Muscle of arm (tissue), 14 donors: ENCODE data around the gene MIPEP. TPM values are rescaled to one million over a fixed set of nuclear protein-coding genes. Genes with fewer than 3 reads are reported as not detected.
A peak's percentile ranks its signal among the peaks of the same experiment; 100 is the strongest.
"Not testable (repeated sequence)": the region's sequence is repeated elsewhere in the genome, so short reads cannot be mapped to it uniquely, and the experiment has no call there.

Experiments used
- DNase-seq: peaks from one replicate; pipeline ENCODE4 v3.0.0-alpha.2; 2013
- long read RNA-seq, 11 donors: transcript quantifications; one replicate each; lab custom pipeline, GENCODE V29; 2026
- polyA plus RNA-seq, 12 donors: library from polyadenylated mRNA; unstranded; fragments of 120-200 nt; gene quantifications; one replicate each; pipeline ENCODE4 v1.2.1, GENCODE V29; 2013; ENCODE audit not compliant: insufficient read length in 12 of 12

MIPEP gene
- polyA plus RNA-seq = 10 to 100 TPM in 3 of 12 donors, 1 to 10 TPM in 8, not detected in 1; 6.6 to 15.1 (median 8.8) TPM
- long read RNA-seq, donor 1, transcript MIPEP-203 (2 exons, 543 nt) = major isoform, 9 of 18 reads
- long read RNA-seq, donor 1, partial matches to known transcripts = 8 of 18 reads
- long read RNA-seq, donor 1, other reads (novel, unspliced or antisense) = 0 of 18 reads
- long read RNA-seq, donor 2, partial matches to known transcripts = 0 of 3 reads
- long read RNA-seq, donor 2, other reads (novel, unspliced or antisense) = 0 of 3 reads
- long read RNA-seq, donor 3, partial matches to known transcripts = 0 of 7 reads
- long read RNA-seq, donor 3, other reads (novel, unspliced or antisense) = 0 of 7 reads
- long read RNA-seq, donor 4, partial matches to known transcripts = 0 of 4 reads
- long read RNA-seq, donor 4, other reads (novel, unspliced or antisense) = 0 of 4 reads
- long read RNA-seq, donor 5, partial matches to known transcripts = 6 of 9 reads
- long read RNA-seq, donor 5, other reads (novel, unspliced or antisense) = 0 of 9 reads
- long read RNA-seq, donor 6, partial matches to known transcripts = 0 of 4 reads
- long read RNA-seq, donor 6, other reads (novel, unspliced or antisense) = 0 of 4 reads
- long read RNA-seq, donor 7, partial matches to known transcripts = 5 of 5 reads
- long read RNA-seq, donor 7, other reads (novel, unspliced or antisense) = 0 of 5 reads
- long read RNA-seq, donor 8, transcript MIPEP-201 (19 exons, 2,400 nt) = major isoform, 6 of 14 reads
- long read RNA-seq, donor 8, partial matches to known transcripts = 5 of 14 reads
- long read RNA-seq, donor 8, other reads (novel, unspliced or antisense) = 0 of 14 reads
- long read RNA-seq, donor 9, partial matches to known transcripts = 0 of 3 reads
- long read RNA-seq, donor 9, other reads (novel, unspliced or antisense) = 0 of 3 reads
- long read RNA-seq, donor 10, partial matches to known transcripts = 5 of 9 reads
- long read RNA-seq, donor 10, other reads (novel, unspliced or antisense) = 0 of 9 reads
- long read RNA-seq, donor 11, partial matches to known transcripts = 0 of 1 reads
- long read RNA-seq, donor 11, other reads (novel, unspliced or antisense) = 0 of 1 reads

- peak; percentile 96 for DNase-seq
Measured at GRCh38 chr13:23888658-23889614, at the start of gene MIPEP. TSS of gene MIPEP (minus strand) at chr13:23889400. CDS start at chr13:23889320, 80 bp downstream.

GRCh38 chr13:23934520-23934919 lies 45.3 kb upstream of the MIPEP start:
- peak; percentile 51 for DNase-seq

- no peak for DNase-seq
Measured at GRCh38 chr13:23928985-23929384, 39.8 kb upstream of the MIPEP start.

- no peak for DNase-seq
Measured at GRCh38 chr13:23923031-23923430, 33.8 kb upstream of the MIPEP start.

- no peak for DNase-seq
Measured at GRCh38 chr13:23922005-23922932, 33.1 kb upstream of the MIPEP start.

- DNase-seq = no peak
Measured at GRCh38 chr13:23921451-23921888, 32.3 kb upstream of the MIPEP start.

- no peak for DNase-seq
Measured at GRCh38 chr13:23919006-23919405, 29.8 kb upstream of the MIPEP start.

- DNase-seq = no peak
Measured at GRCh38 chr13:23918208-23918607, 29.0 kb upstream of the MIPEP start.

- DNase-seq = no peak
Measured at GRCh38 chr13:23915308-23915707, 26.1 kb upstream of the MIPEP start.

- no peak for DNase-seq
Measured at GRCh38 chr13:23912469-23912868, 23.3 kb upstream of the MIPEP start.

GRCh38 chr13:23909606-23910005 lies 20.4 kb upstream of the MIPEP start:
- DNase-seq = no peak

GRCh38 chr13:23905766-23906165 lies 16.6 kb upstream of the MIPEP start:
- no peak for DNase-seq

- no peak for DNase-seq
Measured at GRCh38 chr13:23903906-23904280, 14.7 kb upstream of the MIPEP start.

- DNase-seq = no peak
Measured at GRCh38 chr13:23902975-23903905, 14.0 kb upstream of the MIPEP start.

- DNase-seq = no peak
Measured at GRCh38 chr13:23901365-23901764, 12.2 kb upstream of the MIPEP start.

GRCh38 chr13:23899555-23899954 lies 10.4 kb upstream of the MIPEP start:
- DNase-seq = peak; percentile 51

- no peak for DNase-seq
Measured at GRCh38 chr13:23898101-23898500, 8.9 kb upstream of the MIPEP start.

- DNase-seq = not testable (repeated sequence)
Measured at GRCh38 chr13:23897452-23897919, 8.3 kb upstream of the MIPEP start, which contains the start of gene C1QTNF9B. TSS of gene C1QTNF9B (minus strand) at chr13:23897502.
